Thyroid gland (tissue), 4 donors: Measurements from ENCODE around the gene PMEPA1.

Source experiments
- CTCF ChIP-seq, 6 experiments: fragments of 200-600 bp in 3 of 6; fragments of 450-650 bp in 3 of 6; sonication (generic) in 3 of 6; IDR thresholded peaks; one replicate each; pipeline ENCODE4 v1.5.1; 2016 to 2019; ENCODE audit warnings: antibody characterized with exemption in 6 of 6, mild to moderate bottlenecking in 2 of 6, inconsistent platforms in 1 of 6, moderate library complexity in 1 of 6
- POLR2A ChIP-seq, 2 donors: fragments of 450-650 bp; IDR thresholded peaks; one replicate each; pipeline ENCODE4 v1.6.1; 2017; ENCODE audit warnings: antibody characterized with exemption in 2 of 2, mild to moderate bottlenecking in 2 of 2, moderate library complexity in 1 of 2

GRCh38 chr20:57605878-57606277 is 103.9 kb downstream of the PMEPA1 start:
- TF ChIP-seq CTCF (IDR thresholded peaks at IDR 0.05) (no peak), POLR2A (IDR thresholded peaks at IDR 0.05) (no peak)
